Gastroesophageal sphincter (tissue), 3 donors: ENCODE data around the gene SLC17A5.
"Not testable (repeated sequence)": the region's sequence is repeated elsewhere in the genome, so short reads cannot be mapped to it uniquely, and the experiment has no call there.

Experiments used
- CTCF ChIP-seq, 4 experiments: fragments of 200-600 bp in 2 of 4; fragments of 450-650 bp in 2 of 4; sonication (generic) in 1 of 4; IDR thresholded peaks; one replicate each; pipeline ENCODE4 v1.5.1; 2017 to 2019; ENCODE audit warnings: antibody characterized with exemption in 4 of 4, mild to moderate bottlenecking in 2 of 4, moderate library complexity in 2 of 4
- EP300 ChIP-seq: sonication (generic); formaldehyde crosslinking; IDR thresholded peaks from one replicate; pipeline ENCODE4 v1.6.1; 2017; ENCODE audit warnings: antibody characterized with exemption, mild to moderate bottlenecking
- POLR2A ChIP-seq, 2 donors: fragments of 450-650 bp; IDR thresholded peaks; one replicate each; pipeline ENCODE4 v1.6.1; 2017; ENCODE audit warnings: antibody characterized with exemption in 2 of 2, mild to moderate bottlenecking in 2 of 2, moderate library complexity in 1 of 2
- POLR2AphosphoS5 ChIP-seq: sonication (generic); formaldehyde crosslinking; IDR thresholded peaks from one replicate; pipeline ENCODE4 v1.6.1; 2017; ENCODE audit warnings: antibody characterized with exemption

- not testable (repeated sequence) for TF ChIP-seq EP300; CTCF (IDR thresholded peaks at IDR 0.05); POLR2A (IDR thresholded peaks at IDR 0.05); POLR2AphosphoS5
These were observed 87.3 kb downstream of the SLC17A5 start for GRCh38 chr6:73566486-73566871.
